Lower leg skin (tissue), 3 donors: ENCODE measurements around the gene PAX4.

ENCODE experiments used
- POLR2A ChIP-seq, 2 donors: fragments of 450-650 bp; IDR thresholded peaks; one replicate each; pipeline ENCODE4 v1.6.1; 2016 to 2017; ENCODE audit warnings: antibody characterized with exemption in 2 of 2, mild to moderate bottlenecking in 1 of 2, moderate library complexity in 1 of 2
- TF ChIP-seq, protein P1 (sequence below), 3 donors: fragments of 450-650 bp; IDR thresholded peaks; one replicate each; pipeline ENCODE4 v1.5.1; 2016; ENCODE audit warnings: antibody characterized with exemption in 3 of 3, mild to moderate bottlenecking in 3 of 3, moderate library complexity in 2 of 3

- TF ChIP-seq, protein P1, sequence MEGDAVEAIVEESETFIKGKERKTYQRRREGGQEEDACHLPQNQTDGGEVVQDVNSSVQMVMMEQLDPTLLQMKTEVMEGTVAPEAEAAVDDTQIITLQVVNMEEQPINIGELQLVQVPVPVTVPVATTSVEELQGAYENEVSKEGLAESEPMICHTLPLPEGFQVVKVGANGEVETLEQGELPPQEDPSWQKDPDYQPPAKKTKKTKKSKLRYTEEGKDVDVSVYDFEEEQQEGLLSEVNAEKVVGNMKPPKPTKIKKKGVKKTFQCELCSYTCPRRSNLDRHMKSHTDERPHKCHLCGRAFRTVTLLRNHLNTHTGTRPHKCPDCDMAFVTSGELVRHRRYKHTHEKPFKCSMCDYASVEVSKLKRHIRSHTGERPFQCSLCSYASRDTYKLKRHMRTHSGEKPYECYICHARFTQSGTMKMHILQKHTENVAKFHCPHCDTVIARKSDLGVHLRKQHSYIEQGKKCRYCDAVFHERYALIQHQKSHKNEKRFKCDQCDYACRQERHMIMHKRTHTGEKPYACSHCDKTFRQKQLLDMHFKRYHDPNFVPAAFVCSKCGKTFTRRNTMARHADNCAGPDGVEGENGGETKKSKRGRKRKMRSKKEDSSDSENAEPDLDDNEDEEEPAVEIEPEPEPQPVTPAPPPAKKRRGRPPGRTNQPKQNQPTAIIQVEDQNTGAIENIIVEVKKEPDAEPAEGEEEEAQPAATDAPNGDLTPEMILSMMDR (IDR thresholded peaks at IDR 0.05): no peak
- no peak for TF ChIP-seq POLR2A (IDR thresholded peaks at IDR 0.05)
Observed at GRCh38 chr7:127588019-127588696, 29.8 kb downstream of the PAX4 start, which contains the start of gene ARF5.
